K562 (cell line): ENCODE results near the gene MAPT. TPM values are rescaled to one million over a fixed set of nuclear protein-coding genes. Genes with fewer than 3 reads are reported as not detected.

Experiments used
- ATAC-seq: fragments of 200-7000 bp; cut with Tn5 transposase; 3 replicates; pipeline ENCODE4 v1.9.1; 2020; ENCODE audit warnings: moderate library complexity
- BruUV-seq: library from RNA; stranded (reverse); fragments of 400-500 nt; replicated peaks from 2 replicates; lab custom pipeline; 2021; lab: Mats Ljungman, UMichigan
- CTCF ChIA-PET: fragments of 300-600 bp; formaldehyde crosslinking; extraction: SDS; loops from one replicate; lab custom pipeline; 2021; ENCODE audit warnings: low intra/inter-chr PET ratio; lab: Yijun Ruan, JAX
- POLR2A ChIA-PET: fragments of 300-600, 350-650 bp; sonication (Branson Sonifier 250); formaldehyde crosslinking; extraction: SDS; loops from one replicate; lab custom pipeline; 2021; ENCODE audit warnings: antibody characterized with exemption, inconsistent platforms; lab: Yijun Ruan, JAX
- DNase-seq, 4 experiments: peaks; one replicate each; pipeline versions ENCODE4 v3.0.0 to v3.0.0-alpha.2; 2011 to 2018; ENCODE audit warnings: low spot score in 3 of 4, mixed read lengths in 3 of 4; ENCODE audit errors: extremely low read depth in 1 of 4
- FAIRE-seq: peaks from 2 replicates; lab custom pipeline; 2011; peaks lifted over from hg19 to GRCh38; lab: Jason Lieb, UNC
- H2AFZ ChIP-seq: 2 replicates; pipeline ENCODE4 v1.6.0; 2011; ENCODE audit warnings: low read depth, low read length, control low read depth, inconsistent platforms
- H3K27ac ChIP-seq: fragments of 200-600 bp; 3 replicates; pipeline ENCODE4 v1.8.0; 2011; ENCODE audit warnings: low read depth, mild to moderate bottlenecking, control low read depth, inconsistent platforms, low read length, moderate library complexity, mixed read lengths; ENCODE audit errors: extremely low read depth
- H3K27me3 ChIP-seq, 2 experiments: fragments of 300-600 bp in 1 of 2; 2 replicates in 1 of 2; 3 replicates in 1 of 2; pipeline versions ENCODE4 v1.6.0 to v1.8.0; 2011; ENCODE audit warnings: inconsistent platforms in 2 of 2, low read length in 2 of 2, mild to moderate bottlenecking in 1 of 2, mixed read lengths in 1 of 2, moderate library complexity in 1 of 2; ENCODE audit not compliant: control insufficient read depth in 2 of 2, insufficient read depth in 2 of 2
- H3K36me3 ChIP-seq: fragments of 300-600 bp; 3 replicates; pipeline ENCODE4 v1.8.0; 2011; ENCODE audit warnings: mild to moderate bottlenecking, low read length, inconsistent platforms; ENCODE audit not compliant: control insufficient read depth, insufficient read depth
- H3K4me1 ChIP-seq, 2 experiments: fragments of 200-600 bp in 1 of 2; replicated peaks in 1 of 2; 2 replicates in 1 of 2; 3 replicates in 1 of 2; pipeline versions ENCODE4 v1.5.1 to v1.8.0; 2011; ENCODE audit warnings: inconsistent platforms in 2 of 2, low read length in 2 of 2, mild to moderate bottlenecking in 1 of 2, mixed read lengths in 1 of 2, moderate library complexity in 1 of 2; ENCODE audit not compliant: control insufficient read depth in 2 of 2, insufficient read depth in 2 of 2
- H3K4me2 ChIP-seq: 2 replicates; pipeline ENCODE4 v1.6.1; 2011; ENCODE audit warnings: low read length, control low read depth, inconsistent platforms, mixed read lengths; ENCODE audit not compliant: insufficient read depth
- H3K4me3 ChIP-seq: fragments of 200-600 bp; sonication (generic), shearing (Covaris generic); 2 replicates; pipeline ENCODE4 v1.5.1; 2016; ENCODE audit warnings: control low read depth, inconsistent platforms
- H3K79me2 ChIP-seq: fragments of 200-600 bp; 3 replicates; pipeline ENCODE4 v1.8.0; 2011; ENCODE audit warnings: low read length, inconsistent platforms; ENCODE audit not compliant: control insufficient read depth, insufficient read depth
- H3K9ac ChIP-seq, 2 experiments: 2 replicates each; pipeline versions ENCODE4 v1.6.0 to v1.6.1; 2011; ENCODE audit warnings: low read depth in 2 of 2, low read length in 2 of 2, control low read depth in 1 of 2, inconsistent platforms in 1 of 2, mild to moderate bottlenecking in 1 of 2, mixed read lengths in 1 of 2; ENCODE audit not compliant: insufficient read depth in 1 of 2
- H3K9me1 ChIP-seq: one replicate; pipeline ENCODE4 v1.6.0; 2011; ENCODE audit warnings: inconsistent platforms, mild to moderate bottlenecking, low read length, moderate library complexity; ENCODE audit not compliant: control insufficient read depth, insufficient read depth
- H3K9me3 ChIP-seq: replicated peaks from 2 replicates; pipeline ENCODE4 v1.5.1; 2011; ENCODE audit warnings: low read depth, low read length, inconsistent platforms; ENCODE audit not compliant: control insufficient read depth, insufficient read depth
- H4K20me1 ChIP-seq: replicated peaks from 2 replicates; pipeline ENCODE4 v1.6.1; 2011; ENCODE audit warnings: low read length, inconsistent platforms, mixed read lengths; ENCODE audit not compliant: control insufficient read depth, insufficient read depth
- BCL6 ChIP-seq: fragments of 250-450 bp; sonication (Bioruptor Pico); IDR thresholded peaks from 2 replicates; pipeline ENCODE4 v1.4.0; 2020
- CXXC5 ChIP-seq: fragments of 250-450 bp; sonication (Bioruptor Pico); IDR thresholded peaks from 2 replicates; pipeline ENCODE4 v1.8.0; 2022; ENCODE audit warnings: inconsistent platforms, mild to moderate bottlenecking, moderate library complexity
- EZH2 ChIP-seq: IDR thresholded peaks from 2 replicates; pipeline ENCODE4 v1.6.1; 2012; ENCODE audit warnings: low read depth, mild to moderate bottlenecking, inconsistent platforms, low read length, borderline replicate concordance
- KDM2B ChIP-seq: fragments of 250-450 bp; sonication (Bioruptor Pico); IDR thresholded peaks from 2 replicates; pipeline ENCODE4 v1.8.0; 2021; ENCODE audit warnings: mild to moderate bottlenecking, moderate library complexity
- MXD1 ChIP-seq: fragments of 250-450 bp; sonication (Bioruptor Pico); IDR thresholded peaks from 2 replicates; pipeline ENCODE4 v1.8.0; 2021; ENCODE audit warnings: borderline replicate concordance, mild to moderate bottlenecking, moderate library complexity; ENCODE audit not compliant: poor library complexity, severe bottlenecking
- OTX1 ChIP-seq: fragments of 450-650 bp; formaldehyde crosslinking; IDR thresholded peaks from 2 replicates; pipeline ENCODE4 v1.4.0; 2022; ENCODE audit warnings: mild to moderate bottlenecking
- RUNX1 ChIP-seq: sonication (generic); IDR thresholded peaks from 2 replicates; pipeline ENCODE4 v1.6.1; 2016; ENCODE audit warnings: antibody characterized with exemption, low read depth
- SMAD4 ChIP-seq: fragments of 250-450 bp; sonication (Bioruptor Pico); conservative IDR thresholded peaks from 2 replicates; pipeline ENCODE4 v1.8.0; 2021; ENCODE audit warnings: inconsistent platforms, mild to moderate bottlenecking, moderate library complexity
- SMARCA4 ChIP-seq: fragments of 450-650 bp; IDR thresholded peaks from 2 replicates; pipeline ENCODE4 v1.6.1; 2016
- TAF1 ChIP-seq: IDR thresholded peaks from 2 replicates; pipeline ENCODE4 v1.6.1; 2011; ENCODE audit warnings: mild to moderate bottlenecking, low read length, moderate library complexity; ENCODE audit not compliant: insufficient read depth, control insufficient read depth, severe bottlenecking; ENCODE audit errors: extremely low read depth
- THRAP3 ChIP-seq: fragments of 450-650 bp; IDR thresholded peaks from 2 replicates; pipeline ENCODE4 v1.6.1; 2016; ENCODE audit warnings: mild to moderate bottlenecking, inconsistent platforms, borderline replicate concordance
- THRB ChIP-seq: fragments of 450-650 bp; formaldehyde crosslinking; conservative IDR thresholded peaks from 2 replicates; pipeline ENCODE4 v1.4.0; 2022; ENCODE audit warnings: mild to moderate bottlenecking, missing genetic modification characterization
- ZBTB17 ChIP-seq: fragments of 450-650 bp; formaldehyde crosslinking; IDR thresholded peaks from 2 replicates; pipeline ENCODE4 v1.4.0; 2020; ENCODE audit warnings: mild to moderate bottlenecking
- ZBTB8A ChIP-seq: fragments of 450-650 bp; IDR thresholded peaks from 2 replicates; pipeline ENCODE4 v1.6.1; 2018; ENCODE audit warnings: mild to moderate bottlenecking, moderate library complexity; ENCODE audit not compliant: partially characterized antibody
- ZNF644 ChIP-seq: fragments of 200-800 bp; sonication (Bioruptor generic); IDR thresholded peaks from 2 replicates; pipeline ENCODE4 v1.6.1; 2016; ENCODE audit warnings: low read depth, missing genetic modification characterization, missing compliant biosample characterization
- ZSCAN32 ChIP-seq: fragments of 450-650 bp; formaldehyde crosslinking; IDR thresholded peaks from 2 replicates; pipeline ENCODE4 v1.4.0; 2020; ENCODE audit warnings: mild to moderate bottlenecking, moderate library complexity
- WGBS: fragments of 100-300 bp; shearing (Covaris generic); methylation state at CpG from one replicate; pipeline ENCODE4 v1.1.6; 2016; ENCODE audit warnings: low coverage, mixed read lengths; ENCODE audit not compliant: insufficient coverage; ENCODE audit errors: missing lambda C conversion rate; 5-methylcytosine and 5-hydroxymethylcytosine counted together
- in situ Hi-C: fragments of 300-500 bp; cut with MboI; formaldehyde crosslinking; loops from 4 replicates; pipeline ENCODE4 v1.15.0; 2018; ENCODE audit warnings: inconsistent platforms, mixed read lengths
- intact Hi-C: fragments of 100-400 bp; cut with micrococcal nuclease; formaldehyde crosslinking; loops from 2 replicates; pipeline ENCODE4 v1.14.2; 2022
- polyA plus RNA-seq, 8 experiments: library from polyadenylated mRNA; depleted of rRNA in 4 of 8; stranded (reverse) in 5 of 8; unstranded in 3 of 8; fragments of >200 nt; fragmentation: Nextera tagmentation in 2 of 8; fragmentation: Illumina TruSeq in 1 of 8; extraction: Ambion mirVana in 2 of 8; extraction: Trizol in 1 of 8; gene quantifications; 2 replicates each; pipeline versions ENCODE4 v1.2.1 to v1.2.3, GENCODE V29; 2011 to 2014; ENCODE audit warnings: inconsistent platforms in 1 of 8, missing spikeins in 1 of 8
- total RNA-seq, 7 experiments: library from RNA; depleted of rRNA in 6 of 7; stranded (reverse); fragments of >200 nt in 6 of 7; fragmentation: Illumina TruSeq in 2 of 7; extraction: Trizol in 2 of 7; gene quantifications; 2 replicates each; pipeline versions ENCODE4 v1.2.1 to v1.2.3, GENCODE V29; 2011 to 2021; ENCODE audit warnings: low replicate concordance in 1 of 7

The MAPT gene
- total and polyA plus RNA-seq, 9 of the 15 experiments (the other 6 are each of a cell fraction or from before 2014, with no cell fraction given) = 0.04 to 1.1 (median 0.36) TPM

- in situ Hi-C loops = loop anchor here (5.0 to 10.0 kb wide), 2 partner anchors 217 to 284 kb away; no protein-coding TSS in a partner anchor
- no peaks in the 10 kb centered on the region for H3K79me2 ChIP-seq
- peak overlapping the region in 1 of 2 experiments; percentile 65; a peak in 1 of 4 replicates for H3K9ac ChIP-seq
- ChIA-PET CTCF (interaction anchor here (0.6 to 0.7 kb wide), 2 partner anchors 44 to 208 kb away, joined by 3 to 4 read pairs; no protein-coding TSS in a partner anchor), POLR2A (interaction anchor here (1.0 to 1.1 kb wide), 2 partner anchors 10 to 94 kb away, joined by 3 read pairs; no protein-coding TSS in a partner anchor)
- H3K27me3 ChIP-seq = no peaks in the 10 kb centered on the region
- no peak overlapping the region for H3K4me2 ChIP-seq
- no peaks in the 10 kb centered on the region for H3K9me1 ChIP-seq
- H4K20me1 ChIP-seq = no peaks in the 10 kb centered on the region
- H3K36me3 ChIP-seq = no peaks in the 10 kb centered on the region
- no peak overlapping the region for H2AFZ ChIP-seq
- 43% methylated on average over 2 of the region's 2 CpGs for WGBS
- ATAC-seq = no peak
- no peak overlapping the region for H3K27ac ChIP-seq
- intact Hi-C loops = no loop called here
- peaks cover 0 to 18% of the 10 kb centered on the region in 2 experiments; a peak in 2 of 5 replicates for H3K4me1 ChIP-seq
- BruUV-seq = no TSS peak
- H3K4me3 ChIP-seq = no peak overlapping the region
- no peak for FAIRE-seq
- no peak for DNase-seq
- H3K9me3 ChIP-seq = no peaks in the 10 kb centered on the region
- no peak for TF ChIP-seq OTX1 (CRISPR knock-in tag)
- TF ChIP-seq ZBTB17 (CRISPR knock-in tag) = no peak
- TF ChIP-seq SMAD4 (CRISPR knock-in tag) = no peak
- no peak for TF ChIP-seq THRAP3
- TF ChIP-seq ZBTB8A = no peak
- TF ChIP-seq ZSCAN32 (CRISPR knock-in tag) = no peak
- TF ChIP-seq ZNF644 (tag) = no peak
- no peak for TF ChIP-seq CXXC5 (CRISPR knock-in tag)
- no peak for TF ChIP-seq KDM2B (CRISPR knock-in tag)
- no peak for TF ChIP-seq TAF1
- TF ChIP-seq SMARCA4 = no peak
- no peak for TF ChIP-seq EZH2
- no peak for TF ChIP-seq MXD1
- no peak for TF ChIP-seq BCL6 (CRISPR knock-in tag)
- TF ChIP-seq THRB (CRISPR knock-in tag) = no peak
- no peak for TF ChIP-seq RUNX1
These were observed 106.4 kb downstream of the MAPT start for GRCh38 chr17:46000757-46001156.
